ENCODE data around the gene ELFN1.

DNA sequence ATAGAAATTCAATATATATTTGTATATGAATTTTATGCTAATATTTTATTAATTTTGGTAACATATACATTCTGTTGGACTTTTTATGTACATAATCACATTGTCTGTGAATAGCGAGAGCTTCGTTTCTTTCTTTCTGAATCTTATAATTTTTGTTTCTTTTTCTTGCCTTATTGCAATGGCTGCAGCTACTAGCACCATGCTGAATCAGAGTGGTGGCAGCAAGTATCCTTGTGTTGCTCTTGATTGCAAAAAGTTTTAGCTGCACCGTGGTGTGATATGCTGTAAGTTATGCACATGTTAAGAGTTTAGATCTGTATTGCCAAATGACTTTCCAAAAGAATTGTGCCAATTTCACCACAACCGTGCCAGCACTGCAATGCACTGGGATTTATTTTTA is 32.6 kb downstream of the ELFN1 start:
- TF ChIP-seq, protein P1, sequence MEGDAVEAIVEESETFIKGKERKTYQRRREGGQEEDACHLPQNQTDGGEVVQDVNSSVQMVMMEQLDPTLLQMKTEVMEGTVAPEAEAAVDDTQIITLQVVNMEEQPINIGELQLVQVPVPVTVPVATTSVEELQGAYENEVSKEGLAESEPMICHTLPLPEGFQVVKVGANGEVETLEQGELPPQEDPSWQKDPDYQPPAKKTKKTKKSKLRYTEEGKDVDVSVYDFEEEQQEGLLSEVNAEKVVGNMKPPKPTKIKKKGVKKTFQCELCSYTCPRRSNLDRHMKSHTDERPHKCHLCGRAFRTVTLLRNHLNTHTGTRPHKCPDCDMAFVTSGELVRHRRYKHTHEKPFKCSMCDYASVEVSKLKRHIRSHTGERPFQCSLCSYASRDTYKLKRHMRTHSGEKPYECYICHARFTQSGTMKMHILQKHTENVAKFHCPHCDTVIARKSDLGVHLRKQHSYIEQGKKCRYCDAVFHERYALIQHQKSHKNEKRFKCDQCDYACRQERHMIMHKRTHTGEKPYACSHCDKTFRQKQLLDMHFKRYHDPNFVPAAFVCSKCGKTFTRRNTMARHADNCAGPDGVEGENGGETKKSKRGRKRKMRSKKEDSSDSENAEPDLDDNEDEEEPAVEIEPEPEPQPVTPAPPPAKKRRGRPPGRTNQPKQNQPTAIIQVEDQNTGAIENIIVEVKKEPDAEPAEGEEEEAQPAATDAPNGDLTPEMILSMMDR (IDR thresholded peaks at IDR 0.05): no peak
- TF ChIP-seq, protein P2, sequence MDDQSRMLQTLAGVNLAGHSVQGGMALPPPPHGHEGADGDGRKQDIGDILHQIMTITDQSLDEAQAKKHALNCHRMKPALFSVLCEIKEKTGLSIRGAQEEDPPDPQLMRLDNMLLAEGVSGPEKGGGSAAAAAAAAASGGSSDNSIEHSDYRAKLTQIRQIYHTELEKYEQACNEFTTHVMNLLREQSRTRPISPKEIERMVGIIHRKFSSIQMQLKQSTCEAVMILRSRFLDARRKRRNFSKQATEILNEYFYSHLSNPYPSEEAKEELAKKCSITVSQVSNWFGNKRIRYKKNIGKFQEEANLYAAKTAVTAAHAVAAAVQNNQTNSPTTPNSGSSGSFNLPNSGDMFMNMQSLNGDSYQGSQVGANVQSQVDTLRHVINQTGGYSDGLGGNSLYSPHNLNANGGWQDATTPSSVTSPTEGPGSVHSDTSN (IDR thresholded peaks at IDR 0.05): no peak
- no peak for TF ChIP-seq POLR2AphosphoS5 (IDR thresholded peaks at IDR 0.05; ENCODE audit: low read depth, low read length)
- no peak for TF ChIP-seq ELF1 (IDR thresholded peaks at IDR 0.05)
- no peak for TF ChIP-seq SMC3 (IDR thresholded peaks at IDR 0.05; ENCODE audit: low read depth, low read length)
- no peak for TF ChIP-seq MEF2A (IDR thresholded peaks at IDR 0.05; ENCODE audit: borderline replicate concordance, low read depth)
- TF ChIP-seq RCOR1 (IDR thresholded peaks at IDR 0.05; ENCODE audit: low read length): no peak
